Right ventricle myocardium inferior (tissue), 1 donor: ENCODE results near the gene NECTIN1. TPM values are rescaled to one million over a fixed set of nuclear protein-coding genes. Genes with fewer than 3 reads are reported as not detected.

Experiments used
- ATAC-seq: fragments of 200-7000 bp; cut with Tn5 transposase; one replicate; pipeline ENCODE4 v1.9.1; 2020; ENCODE audit warnings: mild to moderate bottlenecking, moderate library complexity
- DNase-seq: peaks from one replicate; pipeline ENCODE4 v3.0.0; 2021; ENCODE audit errors: missing footprints
- intact Hi-C: fragments of 100-400 bp; cut with DNase I; formaldehyde crosslinking; loops from one replicate; pipeline ENCODE4 v1.11.0; 2022
- total RNA-seq: library from RNA; stranded (reverse); fragmentation: NEBNext Ultra II Directional; extraction: Animal tissue kit (Norgen Biotek cat#: 25700); gene quantifications from one replicate; pipeline ENCODE4 v1.2.1, GENCODE V29; 2021
- donor health status: DM: no; HTN: yes; CAD: no; lungs with severe emphysema.

The NECTIN1 gene
- total RNA-seq, 1 donor from 2014 or later: 20.0 TPM

DNA sequence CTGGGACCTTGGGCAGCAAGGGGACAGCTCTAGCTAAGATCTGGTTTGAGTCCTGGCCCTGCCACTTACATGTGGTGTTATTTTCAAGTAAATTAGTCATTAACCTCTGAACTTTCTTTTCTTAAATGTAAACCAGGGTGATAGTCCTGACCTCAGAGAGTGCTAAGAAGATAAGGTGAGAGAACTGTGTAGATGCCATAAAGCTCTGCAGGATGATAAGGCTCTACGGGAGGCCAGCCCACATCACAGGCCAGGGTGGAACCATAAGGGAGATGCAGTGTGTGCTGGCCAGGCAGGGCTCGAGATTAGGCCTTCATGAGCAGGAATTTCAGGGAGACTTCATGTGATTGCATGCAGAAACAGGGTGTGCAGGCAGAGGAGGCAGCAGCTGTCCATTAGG is 24.2 kb downstream of the NECTIN1 start:
- DNase-seq: no peak
- intact Hi-C loops: no loop called here
- no peak for ATAC-seq

DNA sequence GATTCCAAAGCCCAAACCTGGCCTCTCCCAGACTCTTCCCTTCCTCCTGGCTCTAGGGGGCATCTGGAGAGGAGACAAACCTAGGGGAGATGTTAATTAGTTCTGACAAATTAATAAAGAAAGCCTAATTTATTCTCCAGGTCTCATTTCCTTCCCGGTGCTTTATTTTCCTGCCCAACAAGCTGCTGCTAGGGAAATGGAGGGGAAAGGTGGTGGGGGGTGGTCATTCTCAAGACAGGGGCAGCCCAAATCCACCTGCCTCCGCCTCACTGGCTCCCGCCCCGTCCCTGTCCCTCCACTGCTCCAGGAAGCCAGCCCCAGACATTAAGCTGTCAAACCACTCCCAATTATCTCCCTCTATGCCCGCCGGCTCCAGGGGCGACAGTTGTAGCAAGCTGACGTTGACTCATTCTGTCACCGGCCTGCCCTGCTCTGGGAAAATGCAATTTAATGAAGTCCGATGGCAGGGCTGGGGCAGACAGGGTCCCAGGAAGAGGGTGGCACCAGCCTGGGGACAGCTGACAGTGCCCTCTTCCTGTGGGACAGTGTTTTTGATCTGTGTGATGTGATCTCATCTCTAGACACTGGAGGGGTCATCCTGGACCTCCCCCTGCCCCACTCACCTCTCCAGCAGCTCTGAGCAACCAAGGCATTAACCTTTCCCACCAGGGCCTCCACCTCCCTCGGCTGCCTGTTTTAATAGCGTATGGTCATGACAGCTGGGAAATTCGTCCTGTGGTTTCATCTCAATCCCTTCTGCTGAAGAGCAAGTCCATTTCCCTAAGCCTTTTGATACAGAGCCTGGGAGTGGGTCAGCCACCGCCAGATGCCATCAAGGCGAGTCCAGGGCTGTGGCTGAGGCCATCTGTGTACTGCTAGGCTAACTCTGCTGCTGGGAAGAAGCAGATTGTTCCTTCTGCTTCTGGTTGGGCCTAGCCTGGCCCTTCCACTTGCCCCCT is 27.1 kb downstream of the NECTIN1 start:
- ATAC-seq (no peak), DNase-seq (peak; percentile 42)
- intact Hi-C loops: no loop called here

- ATAC-seq (no peak), DNase-seq (peak; percentile 46)
- intact Hi-C loops: no loop called here
These were observed 28.3 kb downstream of the NECTIN1 start for GRCh38 chr11:119700536-119701346.

DNA sequence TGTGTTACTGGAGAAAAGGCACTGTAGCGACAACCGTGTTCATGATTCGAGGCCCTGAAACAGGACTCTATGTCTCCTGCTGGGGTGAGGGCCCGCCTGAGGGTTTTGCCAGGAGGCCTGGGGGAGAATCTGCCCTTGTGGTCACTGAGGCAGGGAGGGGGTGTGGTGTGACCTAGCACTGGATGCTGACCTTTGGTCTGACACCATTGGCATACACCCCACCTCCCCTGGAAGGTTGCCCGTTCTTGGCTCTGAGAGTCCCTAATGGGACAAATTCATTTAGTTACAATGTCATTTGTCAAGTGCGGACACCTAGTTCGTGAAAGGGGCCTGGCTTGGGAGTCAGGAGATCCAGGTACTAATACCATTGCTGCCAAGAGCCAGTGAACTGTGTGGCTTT is 29.0 kb downstream of the NECTIN1 start:
- intact Hi-C loops: no loop called here
- no peak for ATAC-seq

GRCh38 chr11:119699227-119699626 is 29.8 kb downstream of the NECTIN1 start:
- DNase-seq (peak; percentile 87), ATAC-seq (peak; percentile 95)
- intact Hi-C loops: no loop called here

More for the DNA sequence above, 29.0 kb downstream of the NECTIN1 start:
- DNase-seq: peak; percentile 41

- intact Hi-C loops: no loop called here
These were observed 31.1 kb downstream of the NECTIN1 start for GRCh38 chr11:119697882-119698281.

GRCh38 chr11:119697445-119697844 is 31.6 kb downstream of the NECTIN1 start:
- ATAC-seq: no peak
- intact Hi-C loops: no loop called here
- DNase-seq: no peak

More at GRCh38 chr11:119697882-119698281, 31.1 kb downstream of the NECTIN1 start:
- DNase-seq (no peak), ATAC-seq (no peak)

- DNase-seq (no peak), ATAC-seq (no peak)
- intact Hi-C loops: no loop called here
These were observed 32.4 kb downstream of the NECTIN1 start for GRCh38 chr11:119696378-119697222.

DNA sequence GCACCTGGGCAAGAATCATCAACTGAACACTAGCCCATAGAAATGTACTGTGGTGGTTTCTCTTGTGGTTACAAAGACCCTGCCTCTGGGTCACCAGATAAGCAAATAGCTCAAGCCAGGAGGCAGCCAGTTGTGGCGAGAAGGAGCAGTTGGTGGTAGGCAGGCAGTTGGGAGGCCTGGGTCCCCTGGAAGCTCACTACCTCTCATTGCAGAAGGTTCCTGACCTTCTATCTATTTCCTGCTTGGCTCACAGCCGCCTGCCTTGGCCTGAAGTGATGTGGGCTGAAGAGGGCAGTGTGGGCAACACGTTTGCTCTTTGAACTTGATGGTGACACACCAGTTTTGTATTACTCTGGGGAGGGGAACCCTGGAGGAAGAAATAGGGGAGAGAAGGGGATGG is 34.7 kb downstream of the NECTIN1 start:
- intact Hi-C loops: no loop called here
- ATAC-seq: no peak

DNA sequence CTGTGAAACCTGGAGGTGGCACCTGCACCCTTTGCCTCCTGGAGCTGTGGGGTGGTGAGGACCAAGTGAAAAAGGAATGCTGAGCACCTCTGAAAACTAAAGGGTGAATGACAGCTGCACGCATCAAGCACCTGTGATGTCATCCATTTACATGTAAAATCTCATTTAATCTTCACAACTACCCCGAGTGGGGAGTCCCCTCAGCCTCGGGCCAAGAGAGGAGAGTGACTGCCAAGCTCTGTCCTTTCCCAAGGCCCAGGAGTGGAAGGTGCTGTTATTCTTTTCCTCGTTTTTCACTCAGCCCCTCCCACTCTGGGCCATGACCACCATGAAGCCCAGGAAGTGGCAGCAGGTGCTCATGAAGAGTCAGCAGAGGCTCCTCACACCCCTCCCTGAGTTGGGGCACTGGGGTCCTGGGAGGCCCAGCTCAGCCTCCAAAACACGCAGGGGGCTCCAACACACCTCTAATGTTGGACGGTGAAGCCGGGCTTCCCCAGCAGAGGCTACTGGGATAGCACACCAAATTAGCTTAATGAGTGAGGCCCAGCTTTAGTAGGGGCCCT is 35.7 kb downstream of the NECTIN1 start:
- ATAC-seq: no peak
- intact Hi-C loops: no loop called here
- no peak for DNase-seq

More for the DNA sequence above, 34.7 kb downstream of the NECTIN1 start:
- no peak for DNase-seq

GRCh38 chr11:119692540-119692820 is 36.5 kb downstream of the NECTIN1 start:
- ATAC-seq (no peak), DNase-seq (no peak)
- intact Hi-C loops: no loop called here

GRCh38 chr11:119691701-119692539 is 37.1 kb downstream of the NECTIN1 start:
- ATAC-seq (no peak), DNase-seq (peak; percentile 64)
- intact Hi-C loops: no loop called here

DNA sequence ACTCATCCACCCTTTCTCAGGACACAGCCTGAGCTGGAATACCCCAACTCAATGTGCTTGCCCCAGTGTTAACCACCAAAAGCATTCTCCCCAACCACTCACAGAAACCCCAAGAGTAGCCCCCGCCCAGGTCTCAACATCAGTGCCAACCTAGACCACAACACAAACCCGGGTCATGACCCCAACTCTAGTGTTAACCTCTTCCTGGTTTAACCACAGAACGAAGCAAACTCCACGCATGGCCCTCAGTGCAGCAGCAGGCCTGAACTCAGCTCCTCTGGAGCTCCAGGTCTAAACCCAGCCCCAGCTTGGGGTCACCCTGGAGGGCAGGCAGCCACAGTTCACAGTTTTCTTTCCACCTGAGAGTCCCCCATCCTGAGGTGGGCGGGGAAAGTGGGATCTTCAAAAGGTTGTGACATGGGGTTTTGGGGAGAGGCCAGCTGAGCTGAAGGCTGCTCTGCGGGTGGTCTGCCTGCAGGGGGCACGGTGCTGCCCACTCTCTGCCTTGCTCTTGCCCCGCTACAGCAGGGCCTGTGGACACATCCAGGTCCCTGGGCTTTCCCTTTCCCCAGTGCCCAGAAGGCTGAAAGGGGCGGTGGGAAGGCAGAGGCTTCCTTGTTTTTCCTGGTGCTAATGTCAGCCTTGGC is 37.9 kb downstream of the NECTIN1 start:
- DNase-seq: peak; percentile 43
- intact Hi-C loops: no loop called here
- no peak for ATAC-seq

- intact Hi-C loops: no loop called here
- ATAC-seq (no peak), DNase-seq (no peak)
These were observed 39.7 kb downstream of the NECTIN1 start for GRCh38 chr11:119689302-119689701.

DNA sequence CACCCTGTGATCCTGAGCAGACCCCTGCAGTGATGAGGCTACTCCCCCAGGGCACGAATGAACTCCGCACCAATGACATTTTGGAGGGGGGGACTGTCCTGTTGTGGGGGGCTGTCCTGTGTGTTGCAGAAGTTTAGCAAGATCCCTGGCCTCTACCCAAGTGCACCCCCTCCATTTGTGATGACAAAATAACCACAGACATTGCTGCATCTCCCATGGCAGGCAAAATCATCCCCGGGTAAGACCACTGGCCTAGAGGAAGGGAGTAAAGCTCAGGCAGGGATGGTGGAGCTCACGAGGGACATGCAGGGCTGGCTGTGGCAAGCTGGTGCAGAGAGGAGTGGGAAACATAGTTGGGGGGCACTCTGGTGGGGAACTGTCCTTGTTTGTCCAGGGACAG is 40.6 kb downstream of the NECTIN1 start:
- intact Hi-C loops: no loop called here
- peak; percentile 41 for DNase-seq
- ATAC-seq: no peak

GRCh38 chr11:119687373-119688046 is 41.5 kb downstream of the NECTIN1 start:
- DNase-seq (peak; percentile 65), ATAC-seq (no peak)
- intact Hi-C loops: no loop called here
